HG03354 (cell line): ENCODE data around the gene BANK1.
A peak's percentile ranks its signal among the peaks of the same experiment; 100 is the strongest.

Experiments used
- ATAC-seq: cut with Tn5 transposase; IDR thresholded peaks from one replicate; pipeline ENCODE4 v1.9.1; 2021; ENCODE audit warnings: mild to moderate bottlenecking; ENCODE audit not compliant: unreplicated experiment, poor library complexity, severe bottlenecking

Gene BANK1

GRCh38 chr4:101993002-101993841 is 202.7 kb downstream of the BANK1 start:
- peak; percentile 65 for ATAC-seq

GRCh38 chr4:101993842-101994775 is 203.6 kb downstream of the BANK1 start:
- no peak for ATAC-seq

- ATAC-seq = peak; percentile 89
These were observed 217.5 kb downstream of the BANK1 start for GRCh38 chr4:102007959-102008425.

GRCh38 chr4:102008711-102009110 is 218.2 kb downstream of the BANK1 start:
- no peak for ATAC-seq

- ATAC-seq = no peak
These were observed 231.8 kb downstream of the BANK1 start for GRCh38 chr4:102022343-102022742.

GRCh38 chr4:102027961-102028360 is 237.4 kb downstream of the BANK1 start:
- ATAC-seq = no peak

GRCh38 chr4:102031406-102031805 is 240.9 kb downstream of the BANK1 start:
- no peak for ATAC-seq

GRCh38 chr4:102036016-102036415 is 245.5 kb downstream of the BANK1 start:
- no peak for ATAC-seq

- ATAC-seq = no peak
These were observed 246.3 kb downstream of the BANK1 start for GRCh38 chr4:102036619-102037376.

- ATAC-seq = no peak
These were observed 247.0 kb downstream of the BANK1 start for GRCh38 chr4:102037566-102037965.

GRCh38 chr4:102042871-102043802 is 252.6 kb downstream of the BANK1 start:
- ATAC-seq = no peak

- ATAC-seq = no peak
These were observed 257.1 kb downstream of the BANK1 start for GRCh38 chr4:102047616-102048015.

GRCh38 chr4:102055805-102056204 is 265.3 kb downstream of the BANK1 start:
- ATAC-seq = no peak

GRCh38 chr4:102057122-102057521 is 266.6 kb downstream of the BANK1 start:
- ATAC-seq = no peak

GRCh38 chr4:102061133-102061532 is 270.6 kb downstream of the BANK1 start:
- peak; percentile 90 for ATAC-seq

GRCh38 chr4:102064747-102065442 is 274.4 kb downstream of the BANK1 start:
- no peak for ATAC-seq

GRCh38 chr4:102076622-102077021 is 286.1 kb downstream of the BANK1 start:
- ATAC-seq = no peak

GRCh38 chr4:102080184-102080583 is 289.7 kb downstream of the BANK1 start:
- no peak for ATAC-seq
